ENCODE measurements around the gene CALML3.

DNA sequence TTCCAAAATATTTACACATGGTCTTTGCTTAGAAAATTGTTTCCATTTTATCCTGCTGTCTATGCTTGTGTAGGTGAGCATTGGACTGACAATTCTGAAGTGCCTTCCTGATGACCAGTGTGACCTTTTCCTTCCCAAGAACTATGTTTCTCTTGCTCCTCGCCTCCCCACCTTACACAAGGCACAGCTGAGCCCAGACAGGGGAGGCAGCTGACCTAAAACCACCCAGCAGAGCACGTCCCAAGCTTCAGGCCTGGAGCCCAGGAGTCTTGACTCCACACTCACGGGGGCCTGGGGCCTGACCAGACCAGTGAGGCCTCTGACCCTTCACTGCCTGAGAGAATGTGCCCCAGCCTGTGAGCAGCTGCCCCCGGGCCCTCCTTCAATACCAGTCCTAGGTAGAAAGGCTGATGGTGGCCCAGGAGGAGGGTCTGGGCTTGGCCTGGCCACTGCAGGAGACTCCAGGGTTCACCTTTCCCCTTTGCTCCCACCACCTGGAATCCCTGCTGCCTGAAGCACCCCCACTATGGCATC is 32.4 kb upstream of the CALML3 start:
- TF ChIP-seq, protein P1, sequence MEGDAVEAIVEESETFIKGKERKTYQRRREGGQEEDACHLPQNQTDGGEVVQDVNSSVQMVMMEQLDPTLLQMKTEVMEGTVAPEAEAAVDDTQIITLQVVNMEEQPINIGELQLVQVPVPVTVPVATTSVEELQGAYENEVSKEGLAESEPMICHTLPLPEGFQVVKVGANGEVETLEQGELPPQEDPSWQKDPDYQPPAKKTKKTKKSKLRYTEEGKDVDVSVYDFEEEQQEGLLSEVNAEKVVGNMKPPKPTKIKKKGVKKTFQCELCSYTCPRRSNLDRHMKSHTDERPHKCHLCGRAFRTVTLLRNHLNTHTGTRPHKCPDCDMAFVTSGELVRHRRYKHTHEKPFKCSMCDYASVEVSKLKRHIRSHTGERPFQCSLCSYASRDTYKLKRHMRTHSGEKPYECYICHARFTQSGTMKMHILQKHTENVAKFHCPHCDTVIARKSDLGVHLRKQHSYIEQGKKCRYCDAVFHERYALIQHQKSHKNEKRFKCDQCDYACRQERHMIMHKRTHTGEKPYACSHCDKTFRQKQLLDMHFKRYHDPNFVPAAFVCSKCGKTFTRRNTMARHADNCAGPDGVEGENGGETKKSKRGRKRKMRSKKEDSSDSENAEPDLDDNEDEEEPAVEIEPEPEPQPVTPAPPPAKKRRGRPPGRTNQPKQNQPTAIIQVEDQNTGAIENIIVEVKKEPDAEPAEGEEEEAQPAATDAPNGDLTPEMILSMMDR (IDR thresholded peaks at IDR 0.05 in 8 of 11, conservative IDR thresholded peaks at IDR 0.05 in 3 of 11), result no peak
- no peak for TF ChIP-seq POLR2A (IDR thresholded peaks at IDR 0.05)

All from spleen (tissue), 7 donors.